Uterus (tissue), 2 donors: ENCODE results near the gene HCN2.
"Not testable (repeated sequence)": the region's sequence is repeated elsewhere in the genome, so short reads cannot be mapped to it uniquely, and the experiment has no call there.

Experiments used
- CTCF ChIP-seq, 4 experiments: fragments of 200-600 bp in 2 of 4; fragments of 450-650 bp in 2 of 4; sonication (generic) in 2 of 4; IDR thresholded peaks; one replicate each; pipeline ENCODE4 v1.5.1; 2016 to 2019; ENCODE audit warnings: antibody characterized with exemption in 4 of 4, mild to moderate bottlenecking in 2 of 4, moderate library complexity in 1 of 4
- POLR2A ChIP-seq, 2 donors: fragments of 450-650 bp; IDR thresholded peaks; one replicate each; pipeline ENCODE4 v1.6.1; 2016; ENCODE audit warnings: antibody characterized with exemption in 2 of 2, mild to moderate bottlenecking in 1 of 2, moderate library complexity in 1 of 2

- TF ChIP-seq CTCF, POLR2A (IDR thresholded peaks at IDR 0.05): not testable (repeated sequence)
These were observed 36.9 kb downstream of the HCN2 start for GRCh38 chr19:626566-626965.
